Central memory CD8-positive, alpha-beta T cell (primary cell): Measurements from ENCODE around the gene CNKSR1.

Source experiments
- ATAC-seq: fragments of 150-1000 bp; cut with Tn5 transposase; replicated peaks from 2 replicates; pipeline ENCODE4 v1.10.0; 2022; ENCODE audit warnings: mild to moderate bottlenecking, moderate FRiP score, moderate number of reproducible peaks; ENCODE audit not compliant: poor library complexity, severe bottlenecking; ENCODE audit errors: extremely low read depth
- DNase-seq, 2 donors: peaks; one replicate each; pipeline ENCODE4 v3.0.0; 2021; ENCODE audit warnings: low spot score in 2 of 2
- H3K27ac Mint-ChIP-seq: one replicate; pipeline ENCODE4 v1.8.0; 2022; ENCODE audit warnings: low read depth, mild to moderate bottlenecking, moderate library complexity, mixed read lengths
- H3K27me3 Mint-ChIP-seq: one replicate; pipeline ENCODE4 v1.8.0; 2022; ENCODE audit warnings: mixed read lengths
- H3K36me3 Mint-ChIP-seq: one replicate; pipeline ENCODE4 v1.8.0; 2022; ENCODE audit warnings: mild to moderate bottlenecking, moderate library complexity, mixed read lengths; ENCODE audit not compliant: insufficient read depth
- H3K4me1 Mint-ChIP-seq: one replicate; pipeline ENCODE4 v1.8.0; 2022; ENCODE audit warnings: mixed read lengths
- H3K4me3 Mint-ChIP-seq: one replicate; pipeline ENCODE4 v1.8.0; 2022; ENCODE audit warnings: mild to moderate bottlenecking, moderate library complexity, mixed read lengths
- H3K9me3 Mint-ChIP-seq: one replicate; pipeline ENCODE4 v1.8.0; 2022; ENCODE audit warnings: mixed read lengths

The CNKSR1 gene

DNA sequence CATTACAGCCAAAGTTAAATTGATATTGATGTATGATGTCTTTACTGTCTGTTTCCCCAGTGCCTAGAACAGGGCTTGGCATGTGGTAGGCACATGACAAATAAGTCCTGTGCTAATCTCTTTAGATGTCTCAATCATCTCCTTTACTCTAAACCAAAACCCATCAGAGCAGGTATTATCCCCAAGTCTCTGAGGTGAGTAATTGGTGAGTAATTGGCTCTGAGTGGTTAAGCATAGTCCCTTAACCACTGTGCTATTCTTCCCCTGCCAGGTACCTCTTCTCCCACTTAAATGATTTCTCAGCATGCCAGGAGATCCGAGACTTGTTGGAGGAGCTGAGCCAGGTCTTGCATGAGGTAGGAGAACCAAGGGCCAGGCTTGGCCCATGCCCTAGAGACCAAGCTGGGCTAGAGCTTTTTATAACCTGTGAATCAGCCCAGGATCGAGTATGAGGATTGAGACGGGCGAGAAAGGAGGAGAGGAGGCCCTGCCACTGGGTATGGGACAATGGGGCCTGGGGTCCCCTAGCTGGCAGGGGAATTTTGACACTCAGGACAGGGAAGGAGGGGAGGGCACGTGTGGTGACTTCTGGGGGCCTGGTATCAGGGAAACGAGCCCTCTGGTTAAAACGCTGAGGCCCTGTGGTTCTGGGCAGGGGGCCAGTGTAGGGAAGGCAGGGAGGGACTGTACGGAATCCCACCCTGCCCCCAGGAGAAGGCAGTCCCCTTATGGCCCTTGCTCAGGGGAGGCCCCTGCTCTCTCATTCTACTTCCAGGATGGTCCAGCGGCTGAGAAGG is 4.5 kb downstream of the CNKSR1 start:
- peak overlapping the region; percentile 54 for H3K27ac Mint-ChIP-seq
- DNase-seq: no peak
- H3K27me3 Mint-ChIP-seq: no peaks in the 10 kb centered on the region
- no peak overlapping the region for H3K4me3 Mint-ChIP-seq
- no peaks in the 10 kb centered on the region for H3K9me3 Mint-ChIP-seq
- H3K4me1 Mint-ChIP-seq: no peaks in the 10 kb centered on the region
- no peaks in the 10 kb centered on the region for H3K36me3 Mint-ChIP-seq
- no peak for ATAC-seq

DNA sequence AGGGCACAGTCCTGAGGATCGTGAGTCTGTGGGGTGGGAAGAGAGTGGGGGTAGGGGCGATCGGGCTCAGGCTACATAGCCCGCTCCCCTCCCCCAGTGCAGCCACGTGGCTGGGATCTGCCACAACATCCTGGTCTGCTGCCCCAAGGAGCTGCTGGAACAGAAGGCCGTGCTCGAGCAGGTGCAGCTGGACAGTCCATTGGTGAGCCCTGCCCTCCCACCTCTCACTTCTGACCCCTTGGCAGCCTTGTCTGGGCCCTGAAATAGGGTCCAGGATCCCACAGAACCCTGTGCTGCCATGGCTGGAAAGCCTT is 5.0 kb downstream of the CNKSR1 start:
- Mint-ChIP-seq H3K4me3 (no peak overlapping the region), H3K4me1 (no peaks in the 10 kb centered on the region), H3K36me3 (no peaks in the 10 kb centered on the region), H3K27ac (peak overlapping the region; percentile 54), H3K9me3 (no peaks in the 10 kb centered on the region), H3K27me3 (no peaks in the 10 kb centered on the region)
- no peak for DNase-seq
- ATAC-seq: no peak

- no peak overlapping the region for H3K4me3 Mint-ChIP-seq
- H3K27ac Mint-ChIP-seq: no peak overlapping the region
- ATAC-seq: no peak
- H3K27me3 Mint-ChIP-seq: no peaks in the 10 kb centered on the region
- H3K4me1 Mint-ChIP-seq: no peaks in the 10 kb centered on the region
- no peaks in the 10 kb centered on the region for H3K36me3 Mint-ChIP-seq
- no peaks in the 10 kb centered on the region for H3K9me3 Mint-ChIP-seq
- DNase-seq: no peak
Observed at GRCh38 chr1:26184086-26184485, 6.8 kb downstream of the CNKSR1 start.

GRCh38 chr1:26184883-26185282 is 7.6 kb downstream of the CNKSR1 start:
- H3K4me1 Mint-ChIP-seq: no peaks in the 10 kb centered on the region
- no peak overlapping the region for H3K27ac Mint-ChIP-seq
- no peaks in the 10 kb centered on the region for H3K27me3 Mint-ChIP-seq
- DNase-seq (no peak), ATAC-seq (no peak)
- no peaks in the 10 kb centered on the region for H3K36me3 Mint-ChIP-seq
- H3K4me3 Mint-ChIP-seq: no peak overlapping the region
- H3K9me3 Mint-ChIP-seq: no peaks in the 10 kb centered on the region

GRCh38 chr1:26187882-26188281 is 10.6 kb downstream of the CNKSR1 start:
- no peak for ATAC-seq
- DNase-seq: no peak
- Mint-ChIP-seq H3K27me3 (no peaks in the 10 kb centered on the region), H3K27ac (no peak overlapping the region), H3K9me3 (no peaks in the 10 kb centered on the region), H3K36me3 (no peaks in the 10 kb centered on the region), H3K4me1 (peaks cover 9% of the 10 kb centered on the region), H3K4me3 (no peak overlapping the region)

GRCh38 chr1:26188477-26188876 is 11.2 kb downstream of the CNKSR1 start:
- DNase-seq: no peak
- H3K4me1 Mint-ChIP-seq: peaks cover 9% of the 10 kb centered on the region

DNA sequence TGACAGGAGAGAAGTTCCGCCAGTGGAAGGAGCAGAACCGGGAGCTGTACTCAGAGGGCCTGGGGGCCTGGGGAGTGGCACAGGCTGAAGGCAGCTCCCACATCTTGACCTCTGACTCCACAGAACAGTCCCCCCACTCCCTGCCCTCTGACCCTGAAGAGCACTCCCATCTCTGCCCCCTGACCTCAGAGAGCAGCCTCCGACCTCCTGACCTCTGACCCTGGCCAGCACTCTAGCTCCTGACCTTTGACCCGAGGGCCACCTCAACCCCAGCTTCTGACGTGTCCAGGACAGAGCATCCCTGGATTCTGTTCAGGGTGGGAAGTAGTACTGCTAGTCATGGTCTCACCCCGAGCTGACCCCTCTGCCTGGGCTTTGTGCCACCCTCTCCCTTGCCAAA is 12.0 kb downstream of the CNKSR1 start:
- peaks cover 9% of the 10 kb centered on the region for H3K4me1 Mint-ChIP-seq
- DNase-seq (no peak), ATAC-seq (no peak)
- no peaks in the 10 kb centered on the region for H3K9me3 Mint-ChIP-seq
- H3K36me3 Mint-ChIP-seq: no peaks in the 10 kb centered on the region
- no peaks in the 10 kb centered on the region for H3K27me3 Mint-ChIP-seq
- no peak overlapping the region for H3K4me3 Mint-ChIP-seq
- no peak overlapping the region for H3K27ac Mint-ChIP-seq

More at GRCh38 chr1:26188477-26188876, 11.2 kb downstream of the CNKSR1 start:
- no peaks in the 10 kb centered on the region for H3K36me3 Mint-ChIP-seq
- H3K27ac Mint-ChIP-seq: no peak overlapping the region
- H3K4me3 Mint-ChIP-seq: no peak overlapping the region
- no peak for ATAC-seq
- no peaks in the 10 kb centered on the region for H3K27me3 Mint-ChIP-seq
- no peaks in the 10 kb centered on the region for H3K9me3 Mint-ChIP-seq

DNA sequence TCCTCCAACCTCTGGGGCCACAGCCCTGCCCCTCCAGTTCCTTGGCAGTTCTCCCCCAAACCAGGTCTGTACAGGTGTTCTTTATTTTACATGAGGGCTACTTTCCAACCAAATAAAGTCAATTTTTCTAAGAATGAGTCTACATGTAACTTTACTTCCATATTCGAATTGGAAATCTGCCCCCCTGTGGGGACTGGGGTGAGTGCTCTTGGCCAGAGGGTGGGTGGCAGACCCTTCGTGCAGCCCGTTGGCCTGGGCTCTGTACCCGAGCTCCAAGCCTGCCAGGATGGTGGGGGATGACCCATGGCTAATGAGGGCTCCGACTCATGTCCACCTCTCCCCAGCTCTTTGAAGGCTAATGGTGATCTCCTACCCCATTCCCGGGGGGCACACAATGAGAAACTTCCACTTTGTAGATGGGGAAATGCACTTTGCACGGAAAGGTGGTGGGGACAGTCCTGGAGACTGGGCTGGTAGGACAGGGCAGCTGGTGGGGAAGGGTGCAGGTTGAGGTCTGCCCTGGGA is 12.5 kb downstream of the CNKSR1 start:
- peaks cover 9% of the 10 kb centered on the region for H3K4me1 Mint-ChIP-seq
- DNase-seq (no peak), ATAC-seq (no peak)
- no peak overlapping the region for H3K27ac Mint-ChIP-seq
- H3K4me3 Mint-ChIP-seq: no peak overlapping the region
- H3K36me3 Mint-ChIP-seq: no peaks in the 10 kb centered on the region
- no peaks in the 10 kb centered on the region for H3K9me3 Mint-ChIP-seq
- H3K27me3 Mint-ChIP-seq: no peaks in the 10 kb centered on the region

DNA sequence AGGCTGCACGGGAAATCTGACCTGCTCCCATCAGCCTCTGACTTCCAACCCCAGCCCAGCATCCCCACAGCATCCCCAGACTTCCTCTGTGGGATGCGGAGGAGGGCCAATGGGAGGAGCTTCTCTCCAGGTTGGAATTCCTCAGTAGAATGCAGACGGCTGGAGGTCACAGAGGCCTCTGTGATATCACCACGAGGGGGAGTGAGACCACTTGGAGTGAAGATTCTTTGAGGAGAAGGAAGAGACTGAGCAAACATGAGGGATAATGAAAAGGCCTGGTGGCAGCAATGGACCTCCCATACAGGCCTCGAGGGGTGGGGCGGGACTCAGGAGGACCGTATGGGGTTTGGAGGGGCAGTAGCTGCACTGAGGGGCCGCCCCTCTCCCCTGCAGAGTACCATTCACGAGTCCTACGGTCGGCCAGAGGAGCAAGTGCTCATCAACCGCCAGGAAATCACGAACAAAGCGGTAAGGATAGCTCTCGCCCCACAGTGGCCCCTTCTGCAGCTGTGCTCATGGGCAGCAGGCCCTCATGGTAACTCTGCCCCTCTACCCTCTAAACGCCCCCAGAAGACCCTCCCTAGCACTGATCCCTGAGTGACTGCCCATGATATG is 13.2 kb downstream of the CNKSR1 start, which contains the start of gene CATSPER4:
Gene CATSPER4 (plus strand): TSS at position 230 of the 615 bp plus-strand sequence. CDS start 26 bp downstream, at position 256.
- H3K36me3 Mint-ChIP-seq: no peaks in the 10 kb centered on the region
- peaks cover 9% of the 10 kb centered on the region for H3K4me1 Mint-ChIP-seq
- H3K4me3 Mint-ChIP-seq: no peak within 1 kb of the TSS
- DNase-seq (no peak), ATAC-seq (no peak)
- H3K9me3 Mint-ChIP-seq: no peaks in the 10 kb centered on the region
- H3K27me3 Mint-ChIP-seq: no peaks in the 10 kb centered on the region
- no peak within 1 kb of the TSS for H3K27ac Mint-ChIP-seq

DNA sequence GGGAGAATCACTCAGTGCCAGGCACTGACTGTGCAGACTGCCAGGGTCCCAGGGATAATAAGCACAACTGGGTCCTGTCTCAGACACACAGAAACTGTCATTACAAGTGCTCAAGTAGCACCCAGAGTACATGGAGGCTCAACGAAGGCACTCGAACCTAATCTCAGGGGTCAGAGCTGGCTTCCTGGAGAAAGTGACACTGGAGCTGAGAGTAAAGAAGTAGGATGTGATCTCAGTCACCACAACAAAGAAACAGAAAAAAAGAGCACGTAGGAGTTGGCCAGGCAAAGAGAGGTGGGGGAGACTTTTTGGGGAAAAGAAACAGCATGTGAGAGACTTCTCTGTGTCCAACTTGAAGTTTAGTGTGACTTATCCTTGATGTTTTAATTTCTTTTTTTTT is 14.4 kb downstream of the CNKSR1 start:
- no peaks in the 10 kb centered on the region for H3K9me3 Mint-ChIP-seq
- no peaks in the 10 kb centered on the region for H3K27me3 Mint-ChIP-seq
- no peaks in the 10 kb centered on the region for H3K36me3 Mint-ChIP-seq
- peak overlapping the region; percentile 3 for H3K4me3 Mint-ChIP-seq
- peaks cover 9% of the 10 kb centered on the region for H3K4me1 Mint-ChIP-seq
- no peak overlapping the region for H3K27ac Mint-ChIP-seq
- no peak for ATAC-seq
- no peak for DNase-seq

- Mint-ChIP-seq H3K27me3 (peaks cover 17% of the 10 kb centered on the region), H3K4me3 (no peak overlapping the region), H3K4me1 (peaks cover 14% of the 10 kb centered on the region), H3K9me3 (no peaks in the 10 kb centered on the region), H3K36me3 (no peaks in the 10 kb centered on the region), H3K27ac (no peak overlapping the region)
- no peak for DNase-seq
- ATAC-seq: no peak
Observed at GRCh38 chr1:26195805-26196204, 18.5 kb downstream of the CNKSR1 start.

DNA sequence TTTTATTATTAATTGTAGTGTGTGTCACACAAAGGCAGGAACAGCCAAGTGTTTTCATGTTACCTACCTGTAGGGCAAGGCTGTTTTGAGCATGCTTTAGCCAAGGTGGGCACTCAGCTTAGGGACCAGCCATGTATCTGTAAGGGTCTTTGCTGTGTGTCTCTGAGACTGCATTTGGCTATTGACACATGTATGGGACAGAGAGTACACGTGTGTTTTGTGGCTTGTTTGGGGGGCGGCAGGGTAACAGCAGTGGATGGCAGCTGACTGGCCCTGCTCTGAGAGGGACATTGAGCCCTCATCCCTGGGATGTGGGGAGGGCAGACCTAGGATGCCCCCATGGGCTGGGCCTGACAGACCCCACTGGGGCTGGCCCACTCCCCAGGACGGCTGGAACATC is 20.0 kb downstream of the CNKSR1 start:
- ATAC-seq (no peak), DNase-seq (no peak)
- H3K4me3 Mint-ChIP-seq: no peak overlapping the region
- peaks cover 14% of the 10 kb centered on the region for H3K4me1 Mint-ChIP-seq
- no peaks in the 10 kb centered on the region for H3K36me3 Mint-ChIP-seq
- no peaks in the 10 kb centered on the region for H3K9me3 Mint-ChIP-seq
- peaks cover 17% of the 10 kb centered on the region for H3K27me3 Mint-ChIP-seq
- H3K27ac Mint-ChIP-seq: no peak overlapping the region

GRCh38 chr1:26197813-26198212 is 20.5 kb downstream of the CNKSR1 start:
- H3K27ac Mint-ChIP-seq: no peak overlapping the region
- H3K9me3 Mint-ChIP-seq: no peaks in the 10 kb centered on the region
- no peaks in the 10 kb centered on the region for H3K36me3 Mint-ChIP-seq
- H3K4me3 Mint-ChIP-seq: no peak overlapping the region
- H3K27me3 Mint-ChIP-seq: peaks cover 17% of the 10 kb centered on the region
- DNase-seq: no peak
- ATAC-seq: no peak
- peaks cover 18% of the 10 kb centered on the region for H3K4me1 Mint-ChIP-seq
